ENCODE measurements around the gene JSRP1.

The JSRP1 gene

GRCh38 chr19:2232286-2233151, 23.7 kb downstream of the JSRP1 start:
- no peak for DNase-seq (ENCODE audit: low read depth)

GRCh38 chr19:2231621-2232221, 24.5 kb downstream of the JSRP1 start:
- no peak for DNase-seq (ENCODE audit: low read depth)

GRCh38 chr19:2230807-2231533, 25.2 kb downstream of the JSRP1 start:
- DNase-seq (ENCODE audit: low read depth): no peak

GRCh38 chr19:2230033-2230531, 26.1 kb downstream of the JSRP1 start:
- no peak for DNase-seq (ENCODE audit: low read depth)

- no peak for DNase-seq (ENCODE audit: low read depth)
Observed at GRCh38 chr19:2229103-2230032, 26.8 kb downstream of the JSRP1 start.

- DNase-seq (ENCODE audit: low read depth): no peak
Observed at GRCh38 chr19:2228157-2229030, 27.8 kb downstream of the JSRP1 start.

- DNase-seq (ENCODE audit: low read depth): no peak
Observed at GRCh38 chr19:2227415-2228156, 28.6 kb downstream of the JSRP1 start.

GRCh38 chr19:2226840-2227360, 29.3 kb downstream of the JSRP1 start:
- no peak for DNase-seq (ENCODE audit: low read depth)

GRCh38 chr19:2226051-2226839, 30.0 kb downstream of the JSRP1 start:
- no peak for DNase-seq (ENCODE audit: low read depth)

GRCh38 chr19:2225415-2226050, 30.7 kb downstream of the JSRP1 start:
- DNase-seq (ENCODE audit: low read depth): no peak

GRCh38 chr19:2224754-2225349, 31.4 kb downstream of the JSRP1 start:
- no peak for DNase-seq (ENCODE audit: low read depth)

- no peak for DNase-seq (ENCODE audit: low read depth)
Observed at GRCh38 chr19:2223959-2224358, 32.3 kb downstream of the JSRP1 start.

GRCh38 chr19:2223391-2223790, 32.8 kb downstream of the JSRP1 start:
- DNase-seq (ENCODE audit: low read depth): no peak

GRCh38 chr19:2221918-2222317, 34.3 kb downstream of the JSRP1 start:
- DNase-seq (ENCODE audit: low read depth): no peak

- DNase-seq (ENCODE audit: low read depth): no peak
Observed at GRCh38 chr19:2221250-2221831, 34.9 kb downstream of the JSRP1 start.

- no peak for DNase-seq (ENCODE audit: low read depth)
Observed at GRCh38 chr19:2219726-2220125, 36.5 kb downstream of the JSRP1 start.

GRCh38 chr19:2217591-2217990, 38.6 kb downstream of the JSRP1 start:
- no peak for DNase-seq (ENCODE audit: low read depth)

All from T follicular helper cell (primary cell).